ENCODE data around the gene JAG2. TPM values are rescaled to one million over a fixed set of nuclear protein-coding genes. Genes with fewer than 3 reads are reported as not detected.

JAG2 gene
- total and polyA plus RNA-seq, 7 donors = 10.6 to 34.0 (median 25.9) TPM

- DNase-seq = peak in 1 of 2 donors; percentile 45
- Histone ChIP-seq H3K27me3 (ENCODE audit: insufficient read depth in 3 of 3, low read length in 2 of 3) (no peaks in the 10 kb centered on the region), H3K9me3 (no peaks in the 10 kb centered on the region), H3K36me3 (ENCODE audit: insufficient read depth in 1 of 2, low read depth in 1 of 2) (peaks cover 0 to 6% of the 10 kb centered on the region in 2 donors), H3K4me1 (peaks cover 23% of the 10 kb centered on the region), H3K4me3 (no peak overlapping the region), H3K27ac (no peak overlapping the region)
- intact Hi-C loops (cut with DNase I) = no loop called here
- 82 to 86% (median 85%) methylated on average over 31 of the region's 31 CpGs for WGBS, 3 donors
- no peak for TF ChIP-seq CTCF (IDR thresholded peaks at IDR 0.05)
- no peak for ATAC-seq
Measured at GRCh38 chr14:105156414-105157375, 11.9 kb downstream of the JAG2 start.

GRCh38 chr14:105155681-105156413 lies 12.7 kb downstream of the JAG2 start:
- ATAC-seq (no peak), DNase-seq (peak; percentile 5 to 50)
- Histone ChIP-seq H3K27ac (no peak overlapping the region), H3K36me3 (ENCODE audit: insufficient read depth in 1 of 2, low read depth in 1 of 2) (peaks cover 0 to 14% of the 10 kb centered on the region in 2 donors), H3K27me3 (ENCODE audit: insufficient read depth in 3 of 3, low read length in 2 of 3) (no peaks in the 10 kb centered on the region), H3K4me3 (no peak overlapping the region), H3K4me1 (peaks cover 20% of the 10 kb centered on the region), H3K9me3 (no peaks in the 10 kb centered on the region)
- 83 to 88% (median 84%) methylated on average over 48 of the region's 48 CpGs for WGBS, 3 donors
- intact Hi-C loops (cut with DNase I) = no loop called here
- TF ChIP-seq CTCF (IDR thresholded peaks at IDR 0.05) = no peak

DNA sequence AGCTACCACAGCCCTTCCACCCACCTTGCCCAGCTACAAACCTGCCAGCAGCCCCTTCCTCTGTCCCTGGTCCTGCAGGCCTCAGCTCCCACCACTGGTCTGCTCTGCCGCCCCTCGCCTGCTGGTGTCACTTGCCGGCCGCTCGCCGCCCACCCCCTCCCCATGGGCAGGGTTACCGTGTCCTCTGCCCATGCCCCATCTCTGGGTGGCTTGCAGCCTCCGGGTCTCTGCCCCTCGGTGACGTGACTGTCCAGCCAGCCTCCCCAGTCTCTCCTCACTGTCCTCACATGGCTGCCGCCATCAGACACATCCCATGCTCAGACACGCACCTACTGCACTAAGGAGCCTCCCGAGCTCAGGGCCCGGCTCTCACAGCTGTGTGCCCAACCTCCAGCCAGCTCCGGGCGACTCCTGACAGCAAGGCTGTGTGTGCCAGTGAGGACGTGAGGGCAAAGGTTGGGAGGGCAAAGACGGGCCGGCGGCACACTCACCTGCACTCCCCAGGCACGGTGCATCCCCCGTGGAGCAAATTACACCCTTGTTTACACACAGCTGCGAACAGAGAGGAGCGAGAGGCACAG lies 13.4 kb downstream of the JAG2 start:
- 80 to 83% (median 82%) methylated on average over 22 to 24 of the region's 24 CpGs for whole genome bisulfite sequencing, 3 donors
- Histone ChIP-seq H3K4me3 (no peak overlapping the region), H3K4me1 (peaks cover 20% of the 10 kb centered on the region), H3K27ac (no peak overlapping the region), H3K36me3 (ENCODE audit: insufficient read depth in 1 of 2, low read depth in 1 of 2) (peaks cover 0 to 21% of the 10 kb centered on the region in 2 donors), H3K9me3 (no peaks in the 10 kb centered on the region), H3K27me3 (ENCODE audit: insufficient read depth in 3 of 3, low read length in 2 of 3) (no peaks in the 10 kb centered on the region)
- no peak for ATAC-seq
- TF ChIP-seq CTCF (IDR thresholded peaks at IDR 0.05) = no peak
- peak; percentile 13 to 49 for DNase-seq
- intact Hi-C loops (cut with DNase I) = no loop called here

DNA sequence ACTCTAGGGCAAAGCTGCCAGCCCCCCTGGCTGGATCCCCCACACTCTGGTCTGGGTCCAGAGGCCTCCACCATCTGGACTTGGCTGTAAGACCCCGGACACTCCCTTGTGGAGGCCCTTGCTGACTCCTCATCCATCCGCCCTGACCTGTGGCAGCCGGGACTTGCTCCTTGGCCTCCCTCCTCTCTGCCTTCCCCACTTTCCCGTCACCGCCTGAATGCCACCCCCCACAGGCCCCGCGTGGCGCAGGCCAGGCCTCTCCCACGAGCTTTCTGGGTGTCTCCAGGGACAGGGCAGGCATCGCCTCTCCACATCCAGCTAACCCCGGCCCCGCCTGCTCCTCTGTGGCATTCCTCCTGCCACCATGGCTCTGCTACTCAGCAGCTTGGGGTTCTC lies 14.1 kb downstream of the JAG2 start:
- DNase-seq (peak; percentile 21 to 56), ATAC-seq (no peak)
- peak overlapping the region; percentile 96 for H3K27ac ChIP-seq
- no peak overlapping the region for H3K4me3 ChIP-seq
- peaks cover 0 to 23% of the 10 kb centered on the region in 2 donors for H3K36me3 ChIP-seq (ENCODE audit: insufficient read depth in 1 of 2, low read depth in 1 of 2)
- 67 to 73% (median 68%) methylated on average over 12 of the region's 12 CpGs for WGBS, 3 donors
- intact Hi-C loops (cut with DNase I) = loop anchor here in 1 of 2 donors (5.0 kb wide), 1 partner anchor 62 kb away; no protein-coding TSS in a partner anchor
- no peaks in the 10 kb centered on the region for H3K9me3 ChIP-seq
- TF ChIP-seq CTCF (IDR thresholded peaks at IDR 0.05) = no peak
- peaks cover 20% of the 10 kb centered on the region for H3K4me1 ChIP-seq
- no peaks in the 10 kb centered on the region for H3K27me3 ChIP-seq (ENCODE audit: insufficient read depth in 3 of 3, low read length in 2 of 3)
